H4 (cell line): ENCODE data around the gene COX6A2. TPM values are rescaled to one million over a fixed set of nuclear protein-coding genes. Genes with fewer than 3 reads are reported as not detected.
"Not testable (repeated sequence)": the region's sequence is repeated elsewhere in the genome, so short reads cannot be mapped to it uniquely, and the experiment has no call there.

Source experiments
- DNase-seq: peaks from one replicate; pipeline ENCODE4 v3.0.0-alpha.2; 2015; ENCODE audit warnings: low spot score
- total RNA-seq: library from RNA; depleted of rRNA; stranded (reverse); fragments of >200 nt; shearing (Covaris generic); gene quantifications from 2 replicates; pipeline ENCODE4 v1.2.3, GENCODE V29; 2014

The COX6A2 gene
- total RNA-seq, 1 experiment from 2014 or later: not detected

- DNase-seq: no peak
Observed at GRCh38 chr16:31461921-31462804, 34.0 kb upstream of the COX6A2 start.

- DNase-seq: no peak
Observed at GRCh38 chr16:31461201-31461920, 33.2 kb upstream of the COX6A2 start.

DNA sequence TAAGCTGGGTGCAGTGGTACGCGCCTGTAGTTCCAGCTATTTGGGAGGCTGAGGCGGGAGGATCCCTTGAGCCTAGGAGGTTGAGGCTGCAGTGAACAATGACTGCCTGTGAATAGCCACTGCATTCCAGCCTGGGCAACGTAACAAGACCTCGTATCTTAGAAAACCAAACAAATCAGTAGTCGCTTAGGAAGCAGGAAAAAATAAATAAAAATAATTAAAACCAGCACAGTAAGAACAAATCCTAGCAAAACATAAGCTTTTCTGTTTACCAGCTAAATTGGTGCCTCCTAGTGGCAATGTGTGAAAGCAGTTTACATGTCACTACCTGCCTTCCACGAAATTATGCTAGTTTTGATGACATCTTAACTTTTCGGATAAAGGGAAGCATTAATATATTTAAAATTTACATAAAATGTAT lies 32.4 kb upstream of the COX6A2 start:
- DNase-seq: peak; percentile 64

- DNase-seq: peak; percentile 99
Observed at GRCh38 chr16:31459687-31460581, 31.8 kb upstream of the COX6A2 start.

DNA sequence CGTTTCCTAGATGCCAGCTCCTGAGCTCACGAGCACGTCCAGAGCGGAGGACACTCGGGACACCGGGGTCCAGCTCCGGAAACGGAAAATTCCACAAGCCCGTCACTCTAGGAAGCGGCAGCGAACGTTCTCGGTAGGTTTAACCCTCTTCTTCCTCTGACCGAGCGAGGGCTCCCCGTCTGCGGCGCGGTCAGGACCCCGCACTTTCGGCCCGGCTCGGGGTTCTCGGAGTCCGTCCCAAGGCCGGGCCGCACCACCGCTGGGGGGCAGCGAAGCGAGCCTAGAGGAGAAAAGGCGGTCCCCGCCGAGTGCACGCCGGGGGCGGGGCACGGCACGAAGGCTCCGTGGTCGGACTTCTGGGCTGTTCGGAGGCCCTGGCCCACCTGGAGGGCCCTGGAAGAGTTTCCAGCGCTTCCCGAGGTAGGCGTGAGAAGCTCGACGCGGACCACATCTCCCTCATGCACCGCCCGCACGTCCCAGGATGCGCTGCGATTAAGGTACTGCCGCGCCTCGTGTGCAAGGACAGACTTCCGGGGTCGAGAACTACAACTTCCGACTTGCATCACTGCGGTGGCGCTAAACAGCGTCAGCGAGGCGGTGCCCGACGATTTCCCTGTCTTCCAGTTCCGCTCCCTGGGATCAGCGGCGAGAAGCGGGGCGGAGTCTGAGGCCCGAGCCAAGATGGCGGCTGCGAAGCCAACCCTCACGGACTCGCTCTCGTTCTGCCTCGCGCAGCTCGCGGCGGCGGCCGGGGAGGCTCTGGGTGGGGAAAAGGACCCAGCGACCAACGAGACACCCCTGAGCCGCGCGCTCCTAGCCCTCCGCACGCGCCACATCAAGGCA lies 30.9 kb upstream of the COX6A2 start, which contains the start of gene ARMC5:
Gene ARMC5 (plus strand): TSS at position 658 of the 843 bp plus-strand sequence. CDS start 24 bp downstream, at position 682.
- peak; percentile 99 for DNase-seq

DNA sequence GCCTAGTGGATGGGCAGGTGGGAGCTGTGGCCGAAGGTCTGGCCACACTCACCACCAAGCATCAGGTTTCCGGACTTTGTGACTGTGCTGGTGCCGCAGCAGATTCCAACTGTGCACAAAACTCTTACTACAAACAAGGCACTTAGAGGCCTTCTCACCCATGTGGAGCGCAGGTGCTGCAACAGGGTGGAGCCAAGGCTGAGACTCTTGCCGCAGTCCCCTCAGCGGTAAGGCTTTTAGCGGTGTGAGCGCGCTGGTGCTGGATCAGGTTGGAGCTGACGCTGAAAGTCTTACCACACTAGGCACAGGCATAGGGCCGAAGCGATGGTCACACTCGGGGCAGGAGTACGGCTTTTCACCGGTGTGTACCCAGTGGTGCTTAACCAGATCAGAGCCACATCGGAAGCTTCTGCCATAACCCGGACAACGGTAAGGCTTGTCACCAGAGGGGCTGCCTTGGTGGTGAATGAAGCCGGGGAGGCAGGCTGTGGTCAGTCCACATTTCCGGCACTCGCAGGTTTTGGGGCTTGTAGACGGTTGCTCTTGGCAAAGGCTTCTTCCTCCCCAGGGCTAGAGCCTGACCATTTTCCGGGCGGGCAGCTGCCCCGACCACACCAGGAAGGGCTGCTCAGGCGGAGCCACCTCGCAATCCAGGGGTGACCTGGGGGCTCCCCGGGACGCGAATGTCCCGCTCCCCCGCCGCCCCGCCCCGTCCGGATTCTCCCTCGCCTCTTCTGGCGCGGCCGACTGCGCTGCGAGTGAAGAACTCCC lies 30.1 kb upstream of the COX6A2 start:
- no peak for DNase-seq

DNA sequence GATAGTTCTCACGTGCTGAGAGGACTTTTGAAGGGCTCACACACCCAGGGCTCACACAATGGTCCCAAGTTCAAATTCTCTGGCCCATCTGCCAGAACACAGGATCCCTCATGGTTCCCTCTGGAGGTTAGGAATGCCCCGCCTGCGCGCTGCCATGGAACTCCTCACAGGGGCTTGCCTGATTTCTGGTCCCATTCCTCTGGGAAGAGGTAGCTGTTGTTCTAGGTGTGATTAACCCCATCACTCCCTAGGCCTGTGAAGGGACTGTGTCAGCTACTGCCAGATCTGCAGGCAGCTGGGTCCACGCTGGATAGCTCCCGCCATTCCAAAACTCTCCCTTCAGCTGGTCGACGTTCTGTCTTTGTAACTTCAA lies 28.8 kb upstream of the COX6A2 start:
- DNase-seq: no peak

DNA sequence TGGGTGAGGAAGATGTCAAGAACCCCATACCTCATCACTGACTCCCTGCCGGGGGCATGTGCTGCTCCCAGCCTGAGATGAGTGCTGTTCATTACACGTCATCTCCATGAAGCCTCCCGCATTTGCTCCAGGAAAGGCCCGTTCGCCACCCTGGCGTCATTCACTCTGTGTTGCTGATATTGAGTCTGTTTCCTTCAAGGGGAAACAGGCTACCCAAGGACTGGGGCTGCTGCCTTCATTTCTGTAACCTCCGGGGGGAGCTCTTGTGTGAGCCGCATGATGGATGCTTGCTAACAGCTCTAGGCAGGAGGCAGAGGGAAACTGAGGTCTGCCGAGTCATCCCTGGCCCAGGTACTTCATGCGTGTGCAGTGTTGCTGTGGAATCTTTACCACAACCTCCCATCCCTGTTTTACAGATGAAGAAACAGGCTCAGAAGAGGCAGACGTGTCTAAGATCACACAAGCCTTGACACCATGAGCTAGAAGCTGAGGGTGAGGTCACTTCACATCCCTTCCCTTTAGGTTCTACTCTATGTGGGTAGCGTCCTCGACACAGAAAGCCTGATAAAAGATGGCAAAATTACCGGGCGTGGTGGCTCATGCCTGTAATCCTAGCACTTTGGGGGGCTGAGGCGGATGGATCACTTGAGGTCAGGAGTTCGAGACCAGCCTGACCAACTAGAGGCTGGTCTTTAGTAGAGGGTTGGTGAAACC lies 27.6 kb upstream of the COX6A2 start:
- no peak for DNase-seq

GRCh38 chr16:31453255-31454204 lies 25.4 kb upstream of the COX6A2 start:
- DNase-seq: peak; percentile 78

DNA sequence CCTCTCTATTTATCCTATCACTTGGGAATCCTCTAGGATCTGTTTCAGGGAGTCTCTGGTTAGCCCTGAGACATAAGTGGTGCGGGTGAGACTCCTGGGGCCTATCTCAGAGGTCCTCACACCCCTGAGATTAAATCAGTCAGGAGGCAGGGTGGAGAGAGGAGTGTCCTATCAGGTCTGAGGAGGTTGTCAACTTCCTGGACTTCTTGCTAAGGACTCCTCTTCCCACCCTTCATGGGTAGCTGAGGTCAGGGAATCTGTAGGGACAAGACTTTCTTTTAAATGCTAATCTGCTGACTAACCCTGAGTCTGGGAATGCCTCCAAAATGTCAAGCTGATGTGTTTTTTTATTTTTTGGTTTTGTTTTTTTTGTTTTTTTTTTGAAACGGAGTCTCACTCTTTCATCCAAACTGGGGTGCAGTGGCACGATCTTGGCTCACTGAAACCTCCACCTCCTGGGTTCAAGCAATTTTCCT lies 24.5 kb upstream of the COX6A2 start:
- DNase-seq: peak; percentile 84

DNA sequence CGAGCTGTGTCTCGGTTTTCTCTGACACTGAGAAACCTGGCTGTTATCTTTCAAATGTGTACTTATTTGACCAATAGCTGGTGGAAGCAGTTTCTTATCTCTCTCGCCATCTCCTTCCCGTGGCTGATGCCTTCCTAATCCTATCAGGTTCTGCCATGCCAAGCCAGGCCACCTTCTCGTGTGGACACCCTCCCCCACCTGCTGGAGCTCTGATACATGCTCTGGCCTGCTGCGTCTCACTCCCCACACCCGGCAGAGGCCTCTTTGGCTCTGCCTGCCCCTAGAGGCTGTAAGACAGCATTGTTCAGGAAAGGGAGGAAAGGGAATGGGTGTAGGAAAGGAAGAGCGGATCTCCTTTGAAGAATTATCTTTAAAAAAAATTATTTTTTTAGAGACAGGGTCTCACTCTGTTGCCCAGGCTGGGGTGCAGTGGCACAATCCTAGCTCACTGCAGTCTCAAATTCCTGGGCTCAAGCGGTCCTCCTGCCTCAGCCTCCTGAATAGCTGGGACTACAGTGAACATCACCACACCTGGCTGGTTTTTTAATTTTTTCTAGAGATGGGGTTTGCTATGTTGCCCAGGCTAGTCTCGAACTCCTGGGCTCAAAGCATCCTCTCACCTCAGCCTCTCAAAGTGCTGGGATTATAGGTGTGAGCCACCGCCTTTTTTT lies 23.7 kb upstream of the COX6A2 start:
- DNase-seq: peak; percentile 87

DNA sequence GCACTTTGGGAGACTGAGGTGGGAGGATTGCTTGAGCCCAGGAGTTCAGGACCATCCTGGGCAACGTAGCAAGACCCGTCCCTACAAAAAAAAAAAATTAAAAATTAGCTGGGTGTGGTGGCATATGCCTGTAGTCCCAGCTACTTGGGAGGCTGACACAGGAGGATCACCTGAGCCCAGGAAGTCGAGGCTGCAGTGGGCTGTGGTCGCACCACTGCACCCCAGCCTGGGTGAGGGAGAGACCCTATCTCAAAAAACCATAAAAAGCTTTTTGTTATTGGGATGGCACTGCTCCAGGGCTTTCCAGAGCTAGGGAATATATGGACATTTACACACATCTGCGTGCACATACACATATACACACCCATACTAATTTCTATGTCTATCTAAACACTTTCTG lies 23.0 kb upstream of the COX6A2 start:
- DNase-seq: no peak

GRCh38 chr16:31445931-31446330 lies 17.8 kb upstream of the COX6A2 start:
- not testable (repeated sequence) for DNase-seq

GRCh38 chr16:31441956-31442355 lies 13.8 kb upstream of the COX6A2 start:
- no peak for DNase-seq

DNA sequence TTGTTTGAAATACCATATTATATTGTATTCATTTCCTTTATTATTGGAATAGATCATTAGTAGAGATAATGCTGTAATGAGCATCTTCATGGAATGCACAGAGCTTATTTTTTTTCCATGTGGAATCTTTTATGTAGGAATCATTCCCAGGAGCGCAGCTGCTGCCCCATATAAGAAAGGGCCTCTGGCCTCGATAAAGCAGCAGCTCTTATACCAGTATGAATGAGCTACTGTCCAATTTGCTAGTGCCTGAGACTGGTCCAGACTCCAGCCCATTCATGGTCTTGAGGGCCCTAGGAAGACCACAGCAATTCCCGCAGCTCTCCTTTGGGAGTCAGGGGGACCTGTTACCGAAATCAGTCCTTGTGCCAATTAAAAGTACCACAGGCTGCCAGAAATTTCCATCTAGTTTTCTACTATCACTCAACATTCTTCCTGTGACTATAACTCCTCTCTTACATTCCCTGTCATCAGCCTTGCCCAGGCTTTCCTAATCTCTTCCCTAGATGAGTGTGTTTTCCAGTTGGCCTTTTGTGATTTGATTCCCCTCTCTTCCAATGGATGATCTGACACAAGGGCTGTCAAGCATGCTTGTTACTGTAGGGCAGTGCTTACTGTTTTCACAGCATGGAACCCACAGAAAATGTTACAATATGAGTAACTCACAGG lies 12.5 kb upstream of the COX6A2 start:
- DNase-seq: no peak

DNA sequence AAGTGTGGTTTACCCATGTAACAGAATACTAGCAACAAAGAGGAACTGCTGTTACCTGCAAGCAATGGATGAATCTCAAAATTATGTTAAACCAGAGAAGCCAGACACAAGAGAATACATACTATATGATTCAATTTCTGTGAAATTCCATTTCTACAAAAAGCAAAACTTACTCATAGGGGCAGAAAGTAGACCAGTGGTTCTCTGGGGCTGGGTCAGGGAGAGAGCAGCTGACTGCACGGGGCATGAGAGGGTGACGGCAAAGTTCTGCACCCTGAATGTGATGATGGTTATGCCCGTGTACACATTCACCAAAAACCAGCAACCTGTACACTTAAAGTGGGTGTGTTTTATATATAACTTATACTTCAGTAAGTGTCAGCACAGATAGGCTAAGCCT lies 11.4 kb upstream of the COX6A2 start:
- DNase-seq: no peak

GRCh38 chr16:31439023-31439422 lies 10.9 kb upstream of the COX6A2 start:
- not testable (repeated sequence) for DNase-seq
